DMS 273 treated with DMSO at 0.1 percent for 48 hours (cell line): ENCODE data around the gene DRAXIN.

ENCODE experiments used
- DNase-seq: peaks from one replicate; lab custom pipeline; 2025; lab: John Stamatoyannopoulos, UW

DRAXIN gene

GRCh38 chr1:11685210-11685752 lies 6.2 kb upstream of the DRAXIN start:
- DNase-seq, result no peak

- DNase-seq, result no peak
Measured at GRCh38 chr1:11688506-11688905, 3.0 kb upstream of the DRAXIN start.

DNA sequence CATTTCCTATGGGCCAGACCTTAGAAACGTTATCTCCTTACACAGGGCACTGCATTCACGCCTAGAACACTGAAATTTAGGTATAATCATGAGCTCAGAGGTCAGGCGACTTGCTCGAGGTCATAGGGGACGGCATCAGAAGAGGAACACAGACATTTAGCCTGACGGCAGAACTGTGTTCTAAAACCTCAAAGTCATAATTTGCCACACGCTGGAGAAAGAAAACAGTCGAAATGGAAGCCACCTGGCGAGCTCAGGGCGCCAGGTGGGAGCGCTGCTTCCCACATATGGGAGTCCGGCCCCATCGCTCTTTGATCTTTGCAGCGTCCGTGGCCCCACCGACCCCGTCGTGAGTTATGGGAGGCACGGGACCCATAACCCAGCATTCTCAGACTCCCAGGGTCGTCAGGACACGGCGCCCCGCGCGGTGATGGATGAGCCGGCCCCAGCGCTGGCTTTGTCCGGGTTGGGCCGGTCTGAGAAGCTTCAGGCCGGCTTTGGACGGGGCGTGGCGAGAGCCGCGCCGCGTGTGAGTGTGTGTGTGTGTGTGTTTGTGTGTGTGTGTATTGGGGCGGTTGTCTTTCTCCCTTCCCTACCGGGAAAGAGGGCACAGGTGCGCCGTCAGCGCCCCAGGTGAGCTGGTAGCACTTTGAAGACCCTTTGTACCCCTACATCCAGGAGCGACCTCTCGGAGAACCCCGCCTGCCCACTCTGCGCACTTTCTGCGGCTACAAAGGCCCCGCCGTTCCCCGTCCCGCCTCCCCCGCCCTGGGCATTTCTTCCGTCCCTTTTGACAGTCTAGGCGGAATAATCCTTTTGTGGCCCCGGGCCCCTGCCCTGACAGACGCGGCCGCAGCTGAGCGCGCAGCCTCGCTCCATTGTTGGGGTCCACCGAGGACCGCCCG lies 861 bp upstream of the DRAXIN start:
- DNase-seq, result no peak

- no peak for DNase-seq
Measured at GRCh38 chr1:11691928-11692711, 610 bp downstream of the DRAXIN start.

GRCh38 chr1:11693024-11693590 lies 1.6 kb downstream of the DRAXIN start:
- DNase-seq, result no peak

DNA sequence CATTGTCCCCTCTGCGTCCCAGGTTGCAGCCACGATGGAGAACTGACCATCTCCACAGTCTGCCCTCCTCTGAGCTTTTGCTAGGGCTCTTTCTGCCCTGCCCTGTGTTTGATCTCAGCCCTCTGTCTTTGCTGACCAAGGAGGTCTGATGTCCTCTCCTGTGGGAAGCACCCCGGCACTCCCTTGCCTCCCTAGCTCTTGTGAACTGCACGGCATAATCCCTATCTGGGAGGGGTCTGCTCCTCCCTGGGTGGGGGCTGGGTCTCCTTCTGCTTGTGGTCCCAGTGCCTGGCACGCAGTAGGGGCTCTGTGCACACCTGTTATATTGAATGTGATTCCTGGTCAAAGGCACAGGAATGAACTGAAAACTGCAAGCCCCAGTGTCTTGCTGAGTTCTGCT lies 2.4 kb downstream of the DRAXIN start:
- no peak for DNase-seq

DNA sequence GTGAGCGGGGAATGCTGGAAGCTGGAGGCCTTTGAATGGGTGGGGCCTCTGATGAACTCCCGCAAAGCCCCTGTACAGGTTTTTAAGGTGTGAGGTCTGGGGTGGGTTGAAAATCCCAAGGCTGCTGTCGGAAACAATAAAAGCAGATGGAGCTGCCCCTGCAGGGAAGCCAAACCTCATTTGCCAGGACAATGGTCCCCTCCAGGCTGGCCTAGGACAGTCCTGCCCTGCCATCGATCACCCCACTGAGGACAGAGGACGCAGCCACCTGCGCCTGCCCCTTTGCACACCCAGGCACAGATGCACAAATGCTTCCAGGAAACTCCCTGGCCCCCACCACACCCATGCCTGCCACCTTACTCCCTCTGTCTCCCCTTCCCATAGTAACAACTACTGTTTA lies 4.4 kb downstream of the DRAXIN start:
- DNase-seq, result no peak

GRCh38 chr1:11697188-11697892 lies 5.8 kb downstream of the DRAXIN start:
- DNase-seq, result no peak

DNA sequence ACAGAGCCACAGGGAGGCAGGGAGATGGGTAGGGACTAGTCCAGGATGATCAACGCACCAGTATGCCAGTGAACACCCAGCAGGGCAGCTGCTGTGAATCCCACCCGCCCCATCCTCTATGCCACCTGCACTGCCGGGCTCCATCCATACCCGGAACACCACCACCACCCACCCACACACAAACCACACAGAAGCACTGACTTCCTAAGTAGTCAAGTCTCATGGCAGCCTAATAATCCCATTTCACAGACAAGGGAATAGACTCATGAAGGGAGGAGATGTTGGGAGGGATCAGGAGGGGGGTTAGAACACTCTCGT lies 6.3 kb downstream of the DRAXIN start:
- DNase-seq, result no peak

- no peak for DNase-seq
Measured at GRCh38 chr1:11700601-11701467, 9.3 kb downstream of the DRAXIN start.

GRCh38 chr1:11701551-11701961 lies 10.0 kb downstream of the DRAXIN start:
- no peak for DNase-seq

DNA sequence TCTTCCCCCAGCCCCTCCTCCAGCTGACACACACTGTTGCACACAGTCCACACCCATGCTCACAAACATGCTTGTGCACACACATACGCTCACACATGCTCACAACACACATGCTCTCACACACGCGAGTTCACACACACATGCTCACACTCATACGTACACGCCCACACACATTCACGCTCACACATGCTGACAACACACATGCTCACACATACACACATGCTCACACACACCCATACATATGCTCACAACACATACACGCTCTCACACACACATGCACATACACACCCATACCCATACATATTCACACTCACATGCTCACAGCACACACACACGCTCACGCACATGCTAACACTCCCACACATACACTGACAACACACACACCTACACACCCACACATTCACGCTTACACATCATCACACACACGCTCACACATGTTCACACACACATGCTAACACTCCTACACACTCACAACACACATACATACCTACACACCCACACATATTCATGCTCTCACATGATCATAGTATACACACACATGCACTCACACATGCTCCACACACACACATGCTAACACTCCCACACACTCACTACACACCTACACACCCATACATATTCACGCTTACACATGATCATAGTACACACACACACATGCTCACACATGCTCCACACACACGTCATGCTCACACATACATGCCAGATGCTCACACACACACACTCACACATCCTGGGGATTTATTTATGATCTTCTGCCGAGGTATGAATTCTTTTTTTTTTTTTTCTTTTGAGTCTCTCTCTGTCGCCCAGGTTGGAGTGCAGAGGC lies 10.7 kb downstream of the DRAXIN start:
- DNase-seq, result no peak

DNA sequence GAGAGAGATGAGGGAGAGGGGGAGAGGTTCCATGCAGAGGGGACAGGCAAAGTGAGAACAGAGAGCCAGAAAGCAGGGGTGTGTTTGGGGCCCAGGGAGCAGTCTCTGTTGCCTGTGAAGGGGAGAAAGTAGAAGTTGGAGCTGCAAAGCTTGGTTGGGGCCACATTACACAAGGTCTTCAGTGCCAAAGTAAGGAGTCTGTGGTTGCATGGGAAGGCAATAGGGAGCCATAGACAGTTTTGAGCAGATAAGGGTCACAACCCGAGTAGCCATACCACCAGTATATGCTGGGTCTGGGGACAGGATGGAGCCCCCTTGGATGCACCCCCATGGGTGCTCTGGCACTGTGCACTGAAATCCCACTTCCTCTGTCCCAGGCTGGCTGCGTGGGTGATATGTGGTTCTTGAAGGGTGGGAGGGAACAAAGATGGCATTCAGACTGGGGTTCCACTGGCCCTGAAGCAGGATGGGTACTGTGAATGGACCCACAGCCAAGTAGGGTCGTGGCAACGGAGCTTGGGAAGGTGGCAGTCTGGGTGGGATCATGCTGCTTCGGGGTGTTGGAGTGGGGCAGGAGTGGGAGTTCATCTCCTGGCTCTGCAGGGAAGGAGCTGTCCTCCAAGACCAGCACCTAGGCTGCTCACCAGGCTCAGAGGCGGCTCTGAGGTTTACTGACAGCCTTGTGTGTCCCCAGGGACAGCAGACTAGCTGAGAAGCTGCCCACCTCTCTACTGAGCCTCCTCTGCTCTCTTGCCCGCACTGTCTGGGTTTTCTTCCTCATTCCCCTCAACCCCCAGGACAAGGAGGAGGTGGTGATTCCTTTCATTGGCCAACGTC lies 12.1 kb downstream of the DRAXIN start:
- DNase-seq, result no peak

GRCh38 chr1:11704194-11704529 lies 12.7 kb downstream of the DRAXIN start:
- no peak for DNase-seq

- DNase-seq, result no peak
Measured at GRCh38 chr1:11704691-11705475, 13.4 kb downstream of the DRAXIN start.

DNA sequence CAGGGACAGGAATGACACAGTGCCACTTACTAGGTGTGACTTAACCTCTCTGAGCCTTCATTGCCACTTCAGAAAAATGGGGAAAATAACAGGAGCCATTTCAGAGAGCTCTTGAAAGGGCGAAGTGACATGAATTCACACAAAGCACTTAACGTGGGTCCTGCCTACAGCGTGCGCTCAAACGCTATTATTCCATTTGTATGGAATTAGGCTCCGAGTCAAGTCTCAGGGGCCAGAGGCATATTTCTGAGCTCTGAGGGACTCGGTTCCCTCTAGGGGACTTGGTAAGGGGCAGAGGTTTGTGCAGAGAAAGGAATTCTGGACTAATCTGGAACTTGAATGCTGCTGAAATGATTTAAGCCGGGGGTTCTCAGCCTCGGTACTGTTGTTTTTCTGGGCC lies 14.1 kb downstream of the DRAXIN start:
- DNase-seq, result no peak

DNA sequence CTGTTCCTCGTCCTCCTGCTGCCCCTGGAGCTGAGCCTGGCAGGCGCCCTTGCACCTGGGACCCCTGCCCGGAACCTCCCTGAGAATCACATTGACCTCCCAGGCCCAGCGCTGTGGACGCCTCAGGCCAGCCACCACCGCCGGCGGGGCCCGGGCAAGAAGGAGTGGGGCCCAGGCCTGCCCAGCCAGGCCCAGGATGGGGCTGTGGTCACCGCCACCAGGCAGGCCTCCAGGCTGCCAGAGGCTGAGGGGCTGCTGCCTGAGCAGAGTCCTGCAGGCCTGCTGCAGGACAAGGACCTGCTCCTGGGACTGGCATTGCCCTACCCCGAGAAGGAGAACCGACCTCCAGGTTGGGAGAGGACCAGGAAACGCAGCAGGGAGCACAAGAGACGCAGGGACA lies 14.8 kb downstream of the DRAXIN start:
- no peak for DNase-seq

DNA sequence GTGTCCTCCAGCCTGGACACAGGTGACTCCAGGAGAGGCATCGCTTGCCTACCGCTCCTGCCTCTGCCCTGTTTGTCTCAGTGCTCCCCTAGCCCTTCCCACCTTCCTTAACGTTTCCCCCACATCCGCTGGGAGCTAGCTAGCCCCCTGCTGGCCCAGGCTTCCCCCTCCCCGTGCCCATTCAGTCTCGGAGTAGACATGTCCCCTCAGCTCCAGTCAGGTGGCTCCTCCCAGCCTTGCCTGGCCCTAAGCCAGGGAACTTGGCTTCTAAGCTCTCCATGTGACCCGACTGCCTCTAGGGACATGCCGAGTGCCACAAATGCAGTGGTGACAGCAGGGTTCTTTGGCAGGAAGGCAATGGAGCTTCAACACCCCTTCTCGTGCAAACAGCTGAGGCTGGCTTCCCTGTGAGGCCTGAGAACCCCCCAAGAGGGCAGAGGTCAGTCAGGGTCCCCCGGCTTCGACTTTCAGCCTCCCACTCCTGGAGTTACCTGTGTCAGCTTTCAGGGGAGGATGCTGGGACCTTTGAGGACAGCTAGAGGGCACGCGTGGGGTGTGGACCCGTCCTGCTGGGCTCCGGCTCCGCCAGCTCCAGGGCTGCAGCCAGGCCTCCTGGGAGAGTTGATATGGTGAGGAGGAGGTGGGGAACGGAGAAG lies 16.2 kb downstream of the DRAXIN start:
- no peak for DNase-seq
